Activated T-helper 17 cell treated with anti-CD3 and anti-CD28 coated beads, Interleukin-2, amount 50 U/mL, for 72 hours (primary cell): ENCODE data around the gene RPS6KA4. TPM values are rescaled to one million over a fixed set of nuclear protein-coding genes. Genes with fewer than 3 reads are reported as not detected.
"Not testable (repeated sequence)": the region's sequence is repeated elsewhere in the genome, so short reads cannot be mapped to it uniquely, and the experiment has no call there.

Experiments
- ATAC-seq: fragments of 150-1000 bp; cut with Tn5 transposase; replicated peaks from 2 replicates; pipeline ENCODE4 v1.10.0; 2021; ENCODE audit warnings: mild to moderate bottlenecking, moderate library complexity
- H3K27ac Mint-ChIP-seq: one replicate; pipeline ENCODE4 v1.8.0; 2022; ENCODE audit warnings: mixed read lengths
- H3K27me3 Mint-ChIP-seq: one replicate; pipeline ENCODE4 v1.8.0; 2022; ENCODE audit warnings: mixed read lengths
- H3K36me3 Mint-ChIP-seq: one replicate; pipeline ENCODE4 v1.8.0; 2022; ENCODE audit warnings: low read depth, mild to moderate bottlenecking, mixed read lengths
- H3K4me1 Mint-ChIP-seq: one replicate; pipeline ENCODE4 v1.8.0; 2022; ENCODE audit warnings: mixed read lengths
- H3K4me3 Mint-ChIP-seq: one replicate; pipeline ENCODE4 v1.8.0; 2022; ENCODE audit warnings: mild to moderate bottlenecking, mixed read lengths
- H3K9me3 Mint-ChIP-seq: one replicate; pipeline ENCODE4 v1.8.0; 2022; ENCODE audit warnings: mixed read lengths
- total RNA-seq, 2 donors: library from RNA; stranded (reverse); gene quantifications; one replicate each; pipeline ENCODE4 v1.2.3, GENCODE V29; 2022

Gene RPS6KA4
- 10 to 100 TPM; 14.8 to 33.3 TPM for total RNA-seq

GRCh38 chr11:64358907-64359711 lies at the start of gene RPS6KA4:
Gene RPS6KA4, plus strand, starts transcription at chr11:64359162. Its CDS starts 74 bp downstream, at chr11:64359236.
- Mint-ChIP-seq H3K9me3 (no peaks in the 10 kb centered on the region), H3K4me1 (peaks cover 22% of the 10 kb centered on the region), H3K27ac (peak within 1 kb of the TSS; percentile 88), H3K36me3 (peaks cover 57% of the 10 kb centered on the region), H3K4me3 (peak within 1 kb of the TSS; percentile 95), H3K27me3 (no peaks in the 10 kb centered on the region)
- peak; percentile 82 for ATAC-seq

DNA sequence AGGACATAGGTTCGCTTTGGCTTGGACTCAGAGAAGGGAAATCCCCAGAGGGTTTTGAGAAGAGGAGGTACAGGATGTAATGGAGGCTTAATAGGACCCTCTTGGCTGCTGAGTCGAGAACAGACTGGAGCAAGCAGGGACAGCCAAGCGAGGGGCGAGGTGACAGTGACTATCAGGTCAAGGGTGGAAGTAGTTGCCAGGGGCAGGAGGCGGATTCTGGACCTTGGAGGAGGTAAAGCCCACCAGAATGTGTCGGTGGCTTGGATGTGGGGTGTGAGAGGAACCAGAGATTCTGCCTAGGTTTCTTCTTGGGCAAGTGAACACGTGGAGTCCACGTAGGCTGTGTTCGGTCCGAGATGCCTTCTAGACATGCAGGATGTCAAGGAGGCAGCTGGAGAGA lies 46.0 kb upstream of the RPS6KA4 start:
- Mint-ChIP-seq H3K9me3 (no peaks in the 10 kb centered on the region), H3K4me1 (peaks cover 6% of the 10 kb centered on the region), H3K27me3 (no peaks in the 10 kb centered on the region), H3K4me3 (no peak overlapping the region), H3K36me3 (peaks cover 61% of the 10 kb centered on the region), H3K27ac (peak overlapping the region; percentile 72)
- ATAC-seq, result no peak

- peaks cover 66% of the 10 kb centered on the region for H3K36me3 Mint-ChIP-seq
- no peak overlapping the region for H3K4me3 Mint-ChIP-seq
- no peaks in the 10 kb centered on the region for H3K9me3 Mint-ChIP-seq
- no peak for ATAC-seq
- H3K27ac Mint-ChIP-seq, result peak overlapping the region; percentile 72
- H3K27me3 Mint-ChIP-seq, result no peaks in the 10 kb centered on the region
- H3K4me1 Mint-ChIP-seq, result peaks cover 6% of the 10 kb centered on the region
Observed at GRCh38 chr11:64313491-64314145, 45.3 kb upstream of the RPS6KA4 start.

GRCh38 chr11:64314146-64314804 lies 44.7 kb upstream of the RPS6KA4 start:
- no peak overlapping the region for H3K4me3 Mint-ChIP-seq
- peak overlapping the region; percentile 41 for H3K27ac Mint-ChIP-seq
- H3K9me3 Mint-ChIP-seq, result no peaks in the 10 kb centered on the region
- peaks cover 66% of the 10 kb centered on the region for H3K36me3 Mint-ChIP-seq
- H3K4me1 Mint-ChIP-seq, result peaks cover 12% of the 10 kb centered on the region
- no peak for ATAC-seq
- no peaks in the 10 kb centered on the region for H3K27me3 Mint-ChIP-seq

GRCh38 chr11:64314805-64315561 lies 44.0 kb upstream of the RPS6KA4 start:
- Mint-ChIP-seq H3K9me3 (no peaks in the 10 kb centered on the region), H3K36me3 (peaks cover 69% of the 10 kb centered on the region), H3K4me3 (no peak overlapping the region), H3K4me1 (peaks cover 14% of the 10 kb centered on the region), H3K27ac (peak overlapping the region; percentile 41), H3K27me3 (no peaks in the 10 kb centered on the region)
- ATAC-seq, result no peak

DNA sequence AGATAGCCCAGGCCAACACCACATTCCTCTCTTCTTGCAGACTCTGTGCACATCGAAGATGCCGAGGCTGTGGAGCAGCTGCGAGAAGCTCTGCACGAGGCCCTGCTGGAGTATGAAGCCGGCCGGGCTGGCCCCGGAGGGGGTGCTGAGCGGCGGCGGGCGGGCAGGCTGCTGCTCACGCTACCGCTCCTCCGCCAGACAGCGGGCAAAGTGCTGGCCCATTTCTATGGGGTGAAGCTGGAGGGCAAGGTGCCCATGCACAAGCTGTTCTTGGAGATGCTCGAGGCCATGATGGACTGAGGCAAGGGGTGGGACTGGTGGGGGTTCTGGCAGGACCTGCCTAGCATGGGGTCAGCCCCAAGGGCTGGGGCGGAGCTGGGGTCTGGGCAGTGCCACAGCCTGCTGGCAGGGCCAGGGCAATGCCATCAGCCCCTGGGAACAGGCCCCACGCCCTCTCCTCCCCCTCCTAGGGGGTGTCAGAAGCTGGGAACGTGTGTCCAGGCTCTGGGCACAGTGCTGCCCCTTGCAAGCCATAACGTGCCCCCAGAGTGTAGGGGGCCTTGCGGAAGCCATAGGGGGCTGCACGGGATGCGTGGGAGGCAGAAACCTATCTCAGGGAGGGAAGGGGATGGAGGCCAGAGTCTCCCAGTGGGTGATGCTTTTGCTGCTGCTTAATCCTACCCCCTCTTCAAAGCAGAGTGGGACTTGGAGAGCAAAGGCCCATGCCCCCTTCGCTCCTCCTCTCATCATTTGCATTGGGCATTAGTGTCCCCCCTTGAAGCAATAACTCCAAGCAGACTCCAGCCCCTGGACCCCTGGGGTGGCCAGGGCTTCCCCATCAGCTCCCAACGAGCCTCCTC lies 43.1 kb upstream of the RPS6KA4 start:
- not testable (repeated sequence) for ATAC-seq, H3K27me3 Mint-ChIP-seq, H3K9me3 Mint-ChIP-seq
- Mint-ChIP-seq H3K4me3 (peak overlapping the region; percentile 92), H3K27ac (peak overlapping the region; percentile 97), H3K4me1 (peaks cover 21% of the 10 kb centered on the region), H3K36me3 (peaks cover 74% of the 10 kb centered on the region)

- ATAC-seq, result peak; percentile 5
- Mint-ChIP-seq H3K4me3 (peak overlapping the region; percentile 92), H3K36me3 (peaks cover 80% of the 10 kb centered on the region), H3K27me3 (no peaks in the 10 kb centered on the region), H3K9me3 (no peaks in the 10 kb centered on the region), H3K27ac (peak overlapping the region; percentile 97), H3K4me1 (peaks cover 23% of the 10 kb centered on the region)
Observed at GRCh38 chr11:64316672-64317324, 42.2 kb upstream of the RPS6KA4 start.

- peak within 1 kb of the TSS; percentile 97 for H3K27ac Mint-ChIP-seq
- H3K36me3 Mint-ChIP-seq, result peaks cover 81% of the 10 kb centered on the region
- H3K27me3 Mint-ChIP-seq, result no peaks in the 10 kb centered on the region
- H3K9me3 Mint-ChIP-seq, result no peaks in the 10 kb centered on the region
- H3K4me3 Mint-ChIP-seq, result peak within 1 kb of the TSS; percentile 92
- peak; percentile 87 for ATAC-seq
- peaks cover 23% of the 10 kb centered on the region for H3K4me1 Mint-ChIP-seq
Observed at GRCh38 chr11:64317325-64317960, 41.5 kb upstream of the RPS6KA4 start, which contains the start of gene TRMT112. Gene TRMT112, minus strand, starts transcription at chr11:64317559. Its CDS starts 33 bp downstream, at chr11:64317526.

DNA sequence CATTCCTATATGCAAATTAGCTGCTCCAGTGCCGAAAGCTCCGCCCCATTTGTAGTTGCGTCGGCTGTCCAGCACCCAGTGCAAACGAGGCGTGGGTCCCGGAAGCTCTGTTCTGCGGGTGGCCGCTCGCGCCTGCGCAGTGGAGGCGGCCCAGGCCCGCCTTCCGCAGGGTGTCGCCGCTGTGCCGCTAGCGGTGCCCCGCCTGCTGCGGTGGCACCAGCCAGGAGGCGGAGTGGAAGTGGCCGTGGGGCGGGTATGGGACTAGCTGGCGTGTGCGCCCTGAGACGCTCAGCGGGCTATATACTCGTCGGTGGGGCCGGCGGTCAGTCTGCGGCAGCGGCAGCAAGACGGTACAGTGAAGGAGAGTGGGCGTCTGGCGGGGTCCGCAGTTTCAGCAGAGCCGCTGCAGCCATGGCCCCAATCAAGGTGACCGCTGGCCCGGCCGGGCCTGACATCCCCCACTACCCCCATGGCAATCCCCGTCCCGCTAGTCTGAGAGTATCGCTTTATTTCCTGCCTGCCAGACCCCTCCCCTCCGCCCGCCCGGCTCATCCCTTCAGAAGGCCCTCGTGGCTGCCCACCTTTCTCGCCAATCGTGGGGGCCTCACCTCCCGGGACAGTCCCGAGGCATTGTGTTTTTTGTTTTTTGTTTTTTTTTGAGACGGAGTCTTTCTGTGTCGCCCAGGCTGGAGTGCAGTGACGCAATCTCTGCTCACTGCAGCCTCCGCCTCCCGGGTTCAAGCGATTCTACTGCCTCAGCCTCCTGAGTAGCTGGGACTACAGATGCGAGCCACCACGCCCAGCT lies 40.8 kb upstream of the RPS6KA4 start, which contains the start of gene PRDX5:
PRDX5 (plus strand) TSS at position 161 of the 805 bp plus-strand sequence; CDS start at position 256, 95 bp downstream.
- Mint-ChIP-seq H3K9me3 (no peaks in the 10 kb centered on the region), H3K4me1 (peaks cover 23% of the 10 kb centered on the region), H3K27me3 (no peaks in the 10 kb centered on the region), H3K36me3 (peaks cover 74% of the 10 kb centered on the region), H3K4me3 (peak within 1 kb of the TSS; percentile 92), H3K27ac (peak within 1 kb of the TSS; percentile 97)
- peak; percentile 86 for ATAC-seq

DNA sequence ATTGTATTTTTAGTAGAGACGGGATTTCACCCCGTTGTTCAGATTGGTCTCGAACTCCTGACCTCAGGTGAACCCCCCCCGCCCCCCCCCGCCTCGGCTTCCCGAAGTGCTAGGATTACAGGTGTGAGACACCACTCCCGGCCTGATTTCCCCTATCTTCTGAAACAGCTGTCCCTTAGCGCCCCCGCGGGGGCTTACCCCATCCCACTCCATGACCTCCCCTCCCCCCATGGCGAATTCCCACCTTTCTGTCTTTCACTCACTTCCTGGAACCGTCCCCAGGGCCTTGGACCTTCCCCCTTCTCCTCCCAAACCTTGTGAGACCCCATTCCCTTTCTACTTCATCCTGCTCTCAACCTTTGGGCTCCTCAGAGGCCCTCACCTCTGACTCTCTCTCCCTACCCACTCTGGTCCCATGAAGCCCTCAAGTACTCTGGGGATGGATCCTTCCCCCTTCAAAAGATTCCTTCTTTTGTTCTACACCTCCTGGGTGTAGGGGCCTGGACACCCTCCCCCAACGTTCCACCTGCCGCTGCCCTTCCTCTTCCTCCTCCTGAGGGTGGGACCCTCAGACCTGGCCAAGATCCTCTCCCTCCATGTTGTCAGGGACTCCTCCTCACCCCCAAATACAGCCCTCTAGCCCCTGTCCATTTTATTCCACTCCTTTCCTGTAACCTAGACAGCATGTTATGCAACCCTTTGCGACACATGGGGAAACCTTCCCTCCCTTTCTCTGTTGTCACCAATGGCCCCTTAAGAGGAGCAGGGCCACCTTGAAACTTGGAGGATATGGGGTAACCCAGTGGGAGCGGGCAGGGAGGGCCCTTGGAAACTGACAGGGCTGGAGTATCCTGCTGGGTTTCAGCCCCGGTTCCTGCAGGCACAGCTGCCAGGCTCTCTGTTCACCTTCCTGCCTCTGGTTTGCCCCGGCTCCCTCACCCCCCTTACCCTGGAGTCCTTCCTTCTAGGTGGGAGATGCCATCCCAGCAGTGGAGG lies 39.9 kb upstream of the RPS6KA4 start:
- H3K9me3 Mint-ChIP-seq, result no peaks in the 10 kb centered on the region
- peak overlapping the region; percentile 92 for H3K4me3 Mint-ChIP-seq
- no peaks in the 10 kb centered on the region for H3K27me3 Mint-ChIP-seq
- no peak for ATAC-seq
- H3K36me3 Mint-ChIP-seq, result peaks cover 71% of the 10 kb centered on the region
- H3K27ac Mint-ChIP-seq, result peak overlapping the region; percentile 97
- peaks cover 23% of the 10 kb centered on the region for H3K4me1 Mint-ChIP-seq

GRCh38 chr11:64320556-64320955 lies 38.4 kb upstream of the RPS6KA4 start:
- Mint-ChIP-seq H3K9me3 (no peaks in the 10 kb centered on the region), H3K27me3 (no peaks in the 10 kb centered on the region), H3K4me1 (peaks cover 23% of the 10 kb centered on the region), H3K36me3 (peaks cover 59% of the 10 kb centered on the region), H3K4me3 (no peak overlapping the region), H3K27ac (peak overlapping the region; percentile 97)
- no peak for ATAC-seq
